K562 treated with DMSO at 1 percent for 4 hours (cell line): Measurements from ENCODE around the gene NAA38. TPM values are rescaled to one million over a fixed set of nuclear protein-coding genes. Genes with fewer than 3 reads are reported as not detected.

Experiments used
- total RNA-seq: library from RNA; unstranded; fragments of 300-600 nt; gene quantifications from 2 replicates; pipeline ENCODE4 v1.2.3, GENCODE V29; 2022; ENCODE audit not compliant: insufficient read depth

The NAA38 gene
- total RNA-seq, result 27.8 and 29.8 TPM in 2 replicates

GRCh38 chr17:7856811-7857712, at the start of gene NAA38:
TSS of gene NAA38 (minus strand) at chr17:7857559. CDS start at chr17:7857463, 96 bp downstream.

GRCh38 chr17:7888184-7888920, 31.0 kb upstream of the NAA38 start, which contains the start of gene CHD3:
TSS of gene CHD3 (plus strand) at chr17:7888789. CDS start at chr17:7889001, 212 bp downstream.

GRCh38 chr17:7857713-7858521, 558 bp upstream of the NAA38 start, which contains the start of gene CYB5D1:
TSS of gene CYB5D1 (plus strand) at chr17:7858003. CDS start at chr17:7858135, 132 bp downstream.

GRCh38 chr17:7854851-7855659, 2.3 kb downstream of the NAA38 start, which contains the start of gene TMEM88:
TSS of gene TMEM88 (plus strand) at chr17:7855066. CDS start at chr17:7855075, 9 bp downstream.

GRCh38 chr17:7833795-7834541, 23.4 kb downstream of the NAA38 start, which contains the start of gene KDM6B:
TSS of gene KDM6B (plus strand) at chr17:7834217. CDS start at chr17:7845555, 11,338 bp downstream.

Other genes starting within 250 kb of the NAA38 start
- 40.7 and 49.2 TPM in 2 replicates for gene FXR2, start 242.7 kb downstream of the NAA38 start, total RNA-seq
- gene SAT2, start 229.7 kb downstream of the NAA38 start, total RNA-seq, result 29.5 and 43.0 TPM in 2 replicates
- gene SHBG, start 227.4 kb downstream of the NAA38 start, total RNA-seq, result not detected in 2 replicates
- gene ATP1B2, start 206.6 kb downstream of the NAA38 start, total RNA-seq, result 2.0 and 3.5 TPM in 2 replicates
- 5.5 and 5.8 TPM in 2 replicates for gene TP53, start 170.1 kb downstream of the NAA38 start, total RNA-seq
- 29.2 and 33.1 TPM in 2 replicates for gene WRAP53, start 169.1 kb downstream of the NAA38 start, total RNA-seq
- not detected in 2 replicates for gene EFNB3, start 152.4 kb downstream of the NAA38 start, total RNA-seq
- gene DNAH2, start 139.8 kb downstream of the NAA38 start, total RNA-seq, result not detected in 2 replicates
- gene KDM6B, start 23.3 kb downstream of the NAA38 start, total RNA-seq, result 16.3 and 17.1 TPM in 2 replicates
- 1.4 TPM in 1 of 2 replicates, not detected in the other for gene TMEM88, start 2.5 kb downstream of the NAA38 start, total RNA-seq
- 1.2 and 3.8 TPM in 2 replicates for gene CYB5D1, start 444 bp upstream of the NAA38 start, total RNA-seq
- gene CHD3, start 31.2 kb upstream of the NAA38 start, total RNA-seq, result 28.9 and 41.1 TPM in 2 replicates
- 0.99 and 8.4 TPM in 2 replicates for gene RNF227, start 58.7 kb upstream of the NAA38 start, total RNA-seq
- 0.51 and 2.6 TPM in 2 replicates for gene KCNAB3, start 72.3 kb upstream of the NAA38 start, total RNA-seq
- gene TRAPPC1, start 74.4 kb upstream of the NAA38 start, total RNA-seq, result 103 and 117 TPM in 2 replicates
- gene CNTROB, start 74.6 kb upstream of the NAA38 start, total RNA-seq, result 17.7 and 26.8 TPM in 2 replicates
- gene GUCY2D, start 145.1 kb upstream of the NAA38 start, total RNA-seq, result not detected in 2 replicates
- not detected in 2 replicates for gene ALOX15B, start 181.5 kb upstream of the NAA38 start, total RNA-seq
- gene ALOX12B, start 230.2 kb upstream of the NAA38 start, total RNA-seq, result not detected in 2 replicates